Measurements from ENCODE around the gene AMY2A.
"Not testable (repeated sequence)": the region's sequence is repeated elsewhere in the genome, so short reads cannot be mapped to it uniquely, and the experiment has no call there.

AMY2A gene

GRCh38 chr1:103654133-103654532 lies 36.9 kb downstream of the AMY2A start:
- H3K4me1 ChIP-seq; in situ Hi-C loops (cut with MboI; ENCODE audit: low sequenced_read_pairs); H3K36me3 ChIP-seq (replicated peaks): not testable (repeated sequence)

GRCh38 chr1:103655460-103655859 lies 38.2 kb downstream of the AMY2A start, which contains the start of gene AMY1A:
Gene AMY1A (plus strand): TSS chr1:103655760. CDS start chr1:103656331, 571 bp downstream.
- H3K9me3 ChIP-seq; H3K36me3 ChIP-seq (replicated peaks); in situ Hi-C loops (cut with MboI; ENCODE audit: low sequenced_read_pairs); H3K27me3 ChIP-seq (ENCODE audit: low read depth); H3K4me1 ChIP-seq; DNase-seq (ENCODE audit: low spot score in 2 of 2); H3K4me3 ChIP-seq: not testable (repeated sequence)

More at GRCh38 chr1:103654133-103654532, 36.9 kb downstream of the AMY2A start:
- not testable (repeated sequence) for DNase-seq (ENCODE audit: low spot score in 2 of 2); H3K9me3 ChIP-seq; H3K4me3 ChIP-seq; H3K27me3 ChIP-seq (ENCODE audit: low read depth)
